G401 (cell line): ENCODE results near the gene NDUFB11. TPM values are rescaled to one million over a fixed set of nuclear protein-coding genes. Genes with fewer than 3 reads are reported as not detected.
"Not testable (repeated sequence)": the region's sequence is repeated elsewhere in the genome, so short reads cannot be mapped to it uniquely, and the experiment has no call there.

Experiments
- DNase-seq: peaks from one replicate; pipeline ENCODE4 v3.0.0-alpha.2; 2015; ENCODE audit warnings: low spot score
- in situ Hi-C: cut with HindIII; loops from 2 replicates; pipeline ENCODE4 v1.10.0; 2016; ENCODE audit warnings: low sequenced_read_pairs, mixed read lengths
- total RNA-seq: library from RNA; depleted of rRNA; stranded (reverse); fragments of >200 nt; shearing (Covaris generic); gene quantifications from 2 replicates; pipeline ENCODE4 v1.2.3, GENCODE V29; 2014

Gene NDUFB11
- total RNA-seq, 1 experiment from 2014 or later: 87.1 TPM

- in situ Hi-C loops: no loop called here
- DNase-seq: no peak
Observed at GRCh38 chrX:47156611-47157520, 12.4 kb upstream of the NDUFB11 start.

GRCh38 chrX:47151435-47151834 lies 6.9 kb upstream of the NDUFB11 start:
- DNase-seq: no peak
- in situ Hi-C loops: no loop called here

- in situ Hi-C loops: no loop called here
- DNase-seq: no peak
Observed at GRCh38 chrX:47148946-47149345, 4.4 kb upstream of the NDUFB11 start.

- in situ Hi-C loops: no loop called here
- DNase-seq: no peak
Observed at GRCh38 chrX:47146936-47147859, 2.7 kb upstream of the NDUFB11 start.

- in situ Hi-C loops: no loop called here
- DNase-seq: no peak
Observed at GRCh38 chrX:47146121-47146935, 1.8 kb upstream of the NDUFB11 start.

- DNase-seq: no peak
- in situ Hi-C loops: no loop called here
Observed at GRCh38 chrX:47145395-47146120, 1.1 kb upstream of the NDUFB11 start.

GRCh38 chrX:47143894-47144625 lies 442 bp downstream of the NDUFB11 start:
- in situ Hi-C loops: no loop called here
- DNase-seq: peak; percentile 44

- in situ Hi-C loops: no loop called here
Observed at GRCh38 chrX:47138171-47138570, 6.3 kb downstream of the NDUFB11 start.

GRCh38 chrX:47135650-47136049 lies 8.9 kb downstream of the NDUFB11 start:
- in situ Hi-C loops, DNase-seq: not testable (repeated sequence)

More at GRCh38 chrX:47138171-47138570, 6.3 kb downstream of the NDUFB11 start:
- no peak for DNase-seq

- DNase-seq: no peak
- in situ Hi-C loops: no loop called here
Observed at GRCh38 chrX:47133493-47133892, 11.0 kb downstream of the NDUFB11 start.

- in situ Hi-C loops: no loop called here
- peak; percentile 29 for DNase-seq
Observed at GRCh38 chrX:47129899-47130358, 14.6 kb downstream of the NDUFB11 start.

GRCh38 chrX:47129157-47129898 lies 15.2 kb downstream of the NDUFB11 start:
- in situ Hi-C loops: no loop called here
- peak; percentile 97 for DNase-seq

- DNase-seq, in situ Hi-C loops: not testable (repeated sequence)
Observed at GRCh38 chrX:47124466-47124865, 20.0 kb downstream of the NDUFB11 start.

- in situ Hi-C loops, DNase-seq: not testable (repeated sequence)
Observed at GRCh38 chrX:47116551-47117110, 27.9 kb downstream of the NDUFB11 start.

- DNase-seq: no peak
- in situ Hi-C loops: no loop called here
Observed at GRCh38 chrX:47112316-47112954, 32.1 kb downstream of the NDUFB11 start.

- in situ Hi-C loops, DNase-seq: not testable (repeated sequence)
Observed at GRCh38 chrX:47110936-47111615, 33.4 kb downstream of the NDUFB11 start.
